Measurements from ENCODE around the gene PCAT7.

PCAT7 gene

DNA sequence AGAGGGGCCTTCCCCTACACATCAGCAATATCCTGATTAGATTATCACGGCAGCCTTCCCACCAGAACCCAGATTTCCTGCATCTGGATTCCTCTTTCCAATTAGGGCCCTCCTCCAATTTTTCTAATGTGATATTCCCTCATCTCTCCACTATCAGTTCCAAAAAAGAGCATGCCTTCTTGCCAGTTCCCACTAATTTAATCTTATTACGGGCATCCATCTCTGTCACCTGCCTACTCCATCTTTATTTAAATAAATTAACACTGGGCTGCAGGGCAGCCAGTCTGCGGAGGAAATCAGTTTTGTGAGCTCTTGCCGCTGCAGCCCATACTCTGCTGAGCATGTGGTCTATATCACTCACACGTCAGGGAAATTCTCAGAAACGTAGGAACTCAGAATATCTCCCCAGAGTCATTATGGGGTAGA, 55.3 kb downstream of the PCAT7 start:
- Histone ChIP-seq H3K4me3 (ENCODE audit: low read depth, low read length) (no peak overlapping the region), H3K9me3 (ENCODE audit: control insufficient read depth, insufficient read depth, low read length) (no peaks in the 10 kb centered on the region), H3K27me3 (ENCODE audit: control insufficient read depth, insufficient read depth, low read length) (peaks cover 3% of the 10 kb centered on the region), H3K36me3 (ENCODE audit: control insufficient read depth, insufficient read depth, low read length) (no peaks in the 10 kb centered on the region), H3K4me1 (ENCODE audit: control insufficient read depth, insufficient read depth, low read length) (no peaks in the 10 kb centered on the region), H3K9ac (ENCODE audit: low read depth, low read length) (no peak overlapping the region)

DNA sequence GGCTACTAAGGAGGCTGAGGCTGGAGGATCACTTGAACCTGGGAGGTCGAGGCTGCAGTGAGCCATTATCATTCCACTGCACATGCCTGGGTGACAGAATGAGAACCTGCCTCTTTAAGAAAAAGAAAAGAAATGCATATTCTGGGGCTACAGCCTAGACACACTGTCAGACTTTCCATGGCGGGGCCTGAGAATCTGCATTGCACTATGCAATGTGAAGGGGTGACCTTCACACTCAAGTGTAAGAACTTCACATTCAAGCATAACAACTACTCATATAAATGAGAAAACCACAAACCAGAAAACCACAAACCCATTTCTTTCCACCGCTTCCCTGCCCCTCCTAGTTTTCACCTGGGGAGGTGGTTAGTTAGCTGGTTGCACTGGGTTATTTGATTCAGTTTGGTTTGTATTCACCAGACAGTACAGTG, 56.8 kb downstream of the PCAT7 start:
- no peaks in the 10 kb centered on the region for H3K4me1 ChIP-seq (ENCODE audit: control insufficient read depth, insufficient read depth, low read length)
- no peaks in the 10 kb centered on the region for H3K9me3 ChIP-seq (ENCODE audit: control insufficient read depth, insufficient read depth, low read length)
- no peak overlapping the region for H3K9ac ChIP-seq (ENCODE audit: low read depth, low read length)
- H3K4me3 ChIP-seq (ENCODE audit: low read depth, low read length) = no peak overlapping the region
- peaks cover 3% of the 10 kb centered on the region for H3K27me3 ChIP-seq (ENCODE audit: control insufficient read depth, insufficient read depth, low read length)
- no peaks in the 10 kb centered on the region for H3K36me3 ChIP-seq (ENCODE audit: control insufficient read depth, insufficient read depth, low read length)

DNA sequence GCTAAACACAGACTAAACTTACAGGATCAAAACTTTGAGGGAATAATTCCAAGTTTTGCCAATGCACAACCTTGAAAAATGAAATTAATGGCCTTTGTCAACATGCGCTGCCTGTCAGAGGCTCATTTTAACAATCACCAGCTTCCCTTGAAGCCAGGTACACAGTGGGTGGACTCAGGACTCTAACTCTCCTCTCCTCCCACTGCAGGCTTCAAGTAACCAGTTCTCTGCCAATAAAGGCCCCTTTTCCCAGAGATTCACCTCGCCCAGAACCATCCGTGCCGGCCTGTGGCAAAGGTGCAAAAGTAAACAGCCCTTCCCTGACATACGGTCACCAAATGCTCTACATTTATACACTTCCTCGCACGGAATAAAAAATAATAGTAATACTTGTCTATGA, 57.2 kb downstream of the PCAT7 start:
- Histone ChIP-seq H3K4me1 (ENCODE audit: control insufficient read depth, insufficient read depth, low read length) (no peaks in the 10 kb centered on the region), H3K9ac (ENCODE audit: low read depth, low read length) (no peak overlapping the region), H3K27me3 (ENCODE audit: control insufficient read depth, insufficient read depth, low read length) (peaks cover 2% of the 10 kb centered on the region), H3K4me3 (ENCODE audit: low read depth, low read length) (no peak overlapping the region), H3K36me3 (ENCODE audit: control insufficient read depth, insufficient read depth, low read length) (no peaks in the 10 kb centered on the region), H3K9me3 (ENCODE audit: control insufficient read depth, insufficient read depth, low read length) (no peaks in the 10 kb centered on the region)

DNA sequence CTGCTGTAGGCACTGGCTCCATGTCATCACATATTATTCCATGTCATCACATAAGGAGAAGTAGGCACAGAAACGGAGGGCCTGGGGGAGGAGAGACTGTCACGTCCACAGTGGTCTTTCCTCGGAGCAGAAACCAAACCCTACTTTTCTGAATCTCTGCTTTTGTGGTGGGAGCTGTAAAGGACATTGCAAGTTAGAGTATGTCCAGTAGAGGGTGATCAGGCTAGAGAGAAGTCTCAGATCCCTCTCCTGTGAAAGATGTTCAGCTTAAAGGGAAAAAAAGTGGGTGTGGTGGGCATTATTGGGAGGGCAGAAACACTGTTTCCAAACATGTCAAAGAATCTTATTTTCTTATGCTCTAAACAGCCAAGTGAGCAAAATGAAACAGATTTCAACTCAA, 58.1 kb downstream of the PCAT7 start:
- Histone ChIP-seq H3K36me3 (ENCODE audit: control insufficient read depth, insufficient read depth, low read length) (no peaks in the 10 kb centered on the region), H3K9me3 (ENCODE audit: control insufficient read depth, insufficient read depth, low read length) (no peaks in the 10 kb centered on the region), H3K9ac (ENCODE audit: low read depth, low read length) (no peak overlapping the region), H3K27me3 (ENCODE audit: control insufficient read depth, insufficient read depth, low read length) (no peaks in the 10 kb centered on the region), H3K4me3 (ENCODE audit: low read depth, low read length) (no peak overlapping the region), H3K4me1 (ENCODE audit: control insufficient read depth, insufficient read depth, low read length) (no peaks in the 10 kb centered on the region)

DNA sequence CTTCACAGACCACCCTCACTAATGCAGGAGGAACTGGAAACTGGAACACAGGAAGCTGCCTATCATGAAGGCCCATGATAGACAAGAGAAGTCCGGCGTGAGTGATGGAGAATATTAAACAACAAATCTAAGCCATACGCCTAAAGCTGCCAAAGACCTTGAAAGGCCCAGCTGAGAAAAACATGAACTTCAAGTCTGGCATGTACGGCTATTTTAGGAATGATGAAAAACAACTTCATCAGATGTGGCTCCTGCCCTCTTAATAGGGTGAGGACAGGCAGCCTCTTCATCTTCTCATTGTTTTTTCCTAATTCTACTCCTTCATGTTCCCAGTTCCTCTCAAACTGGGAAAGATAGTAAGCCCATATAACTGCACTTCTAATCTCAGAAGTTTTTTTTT, 64.1 kb downstream of the PCAT7 start:
- no peaks in the 10 kb centered on the region for H3K9me3 ChIP-seq (ENCODE audit: control insufficient read depth, insufficient read depth, low read length)
- no peak overlapping the region for H3K4me3 ChIP-seq (ENCODE audit: low read depth, low read length)
- no peaks in the 10 kb centered on the region for H3K27me3 ChIP-seq (ENCODE audit: control insufficient read depth, insufficient read depth, low read length)
- H3K4me1 ChIP-seq (ENCODE audit: control insufficient read depth, insufficient read depth, low read length) = no peaks in the 10 kb centered on the region
- H3K9ac ChIP-seq (ENCODE audit: low read depth, low read length) = no peak overlapping the region
- no peaks in the 10 kb centered on the region for H3K36me3 ChIP-seq (ENCODE audit: control insufficient read depth, insufficient read depth, low read length)
